ENCODE measurements around the gene MPPED2. TPM values are rescaled to one million over a fixed set of nuclear protein-coding genes. Genes with fewer than 3 reads are reported as not detected.

Gene MPPED2
- total and polyA plus RNA-seq, 4 experiments from 2014 or later = not detected

DNA sequence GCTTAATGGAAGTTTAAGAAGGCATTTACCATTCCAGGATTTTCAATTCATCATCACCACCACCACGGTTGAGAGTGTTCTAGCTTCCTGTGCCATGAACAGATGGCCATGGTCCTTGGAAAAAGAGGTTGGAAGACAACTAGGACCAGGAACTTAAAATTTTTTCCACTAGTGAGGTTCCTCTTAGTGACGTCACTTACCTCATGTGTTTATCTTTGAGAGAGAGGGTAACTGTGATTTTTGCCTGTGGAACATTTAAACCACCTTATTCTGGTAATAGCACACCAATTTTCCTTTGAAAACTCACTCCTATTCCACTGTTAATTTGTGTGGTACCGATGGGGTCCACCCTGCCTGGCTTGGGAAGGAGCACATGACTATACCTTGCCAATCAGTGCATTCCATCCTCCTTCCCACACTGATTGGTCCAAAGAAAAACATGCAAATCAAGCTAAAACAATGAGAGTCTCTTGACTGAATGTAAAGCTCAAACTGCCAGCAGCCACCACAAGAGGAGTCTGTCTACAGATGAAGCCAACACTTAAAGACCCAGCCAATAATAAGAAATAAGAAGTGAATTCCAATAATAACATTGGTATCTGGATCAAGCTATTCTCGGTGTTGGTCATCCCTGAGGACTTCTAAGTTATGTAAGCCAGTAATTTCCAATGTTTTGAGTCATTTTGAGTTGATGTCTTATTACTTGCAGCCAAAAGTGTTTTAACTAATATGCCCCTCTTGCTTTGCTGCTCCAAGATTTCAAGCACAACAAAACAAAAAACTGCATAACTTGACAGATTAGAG is 111.8 kb downstream of the MPPED2 start:
- no peak overlapping the region for H3K27ac ChIP-seq (ENCODE audit: low read depth, low read length)
- POLR2A ChIA-PET (ENCODE audit: partially characterized antibody) = no interaction called here
- CTCF ChIA-PET (ENCODE audit: partially characterized antibody) = no interaction called here
- no peak overlapping the region for H3K4me3 Mint-ChIP-seq
- no peak overlapping the region for H3K4me3 ChIP-seq (ENCODE audit: low read length in 2 of 2)
- no peaks in the 10 kb centered on the region for H3K36me3 Mint-ChIP-seq
- H3K9me3 Mint-ChIP-seq = peaks cover 0 to 4% (median 0%) of the 10 kb centered on the region in 8 donors
- no peaks in the 10 kb centered on the region for H3K4me1 Mint-ChIP-seq
- H3K36me3 ChIP-seq (ENCODE audit: insufficient read depth, low read length) = no peaks in the 10 kb centered on the region
- no peak overlapping the region for H3K27ac Mint-ChIP-seq
- no peak for DNase-seq
- H3K4me1 ChIP-seq (ENCODE audit: insufficient read depth, low read length) = no peaks in the 10 kb centered on the region
- no peaks in the 10 kb centered on the region for H3K27me3 ChIP-seq (ENCODE audit: insufficient read depth, low read length)
- intact Hi-C loops (cut with micrococcal nuclease) = no loop called here
- H3K27me3 Mint-ChIP-seq = peaks cover 0 to 1% of the 10 kb centered on the region in 2 donors
- no peaks in the 10 kb centered on the region for H3K9me3 ChIP-seq (ENCODE audit: control insufficient read depth in 1 of 2, low read length in 2 of 2)

DNA sequence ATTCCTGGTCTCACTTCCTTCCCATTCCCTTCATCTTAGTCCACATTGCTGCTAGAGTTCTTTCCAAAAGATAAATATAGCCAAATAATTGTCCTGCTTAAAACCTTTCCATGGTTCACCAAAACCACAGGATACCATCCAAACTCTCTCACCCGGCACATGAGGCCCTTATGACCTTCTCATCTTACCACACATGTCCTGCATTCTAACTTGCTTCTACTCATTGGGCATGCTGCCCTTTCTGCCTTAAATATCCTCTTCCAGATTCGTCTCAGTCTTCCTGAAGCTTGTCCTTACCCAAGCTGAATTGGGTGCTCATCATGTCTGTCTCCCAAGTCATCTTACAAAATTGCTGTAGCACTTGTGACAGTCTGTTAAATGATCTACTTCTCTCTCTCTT is 114.9 kb downstream of the MPPED2 start:
- ChIA-PET POLR2A (ENCODE audit: partially characterized antibody) (no interaction called here), CTCF (ENCODE audit: partially characterized antibody) (no interaction called here)
- Histone ChIP-seq H3K27me3 (ENCODE audit: insufficient read depth, low read length) (no peaks in the 10 kb centered on the region), H3K36me3 (ENCODE audit: insufficient read depth, low read length) (no peaks in the 10 kb centered on the region), H3K9me3 (ENCODE audit: control insufficient read depth in 1 of 2, low read length in 2 of 2) (no peaks in the 10 kb centered on the region), H3K27ac (ENCODE audit: low read depth, low read length) (no peak overlapping the region), H3K4me1 (ENCODE audit: insufficient read depth, low read length) (no peaks in the 10 kb centered on the region), H3K4me3 (ENCODE audit: low read length in 2 of 2) (no peak overlapping the region)
- Mint-ChIP-seq H3K4me1 (no peaks in the 10 kb centered on the region), H3K27me3 (peaks cover 0 to 1% of the 10 kb centered on the region in 2 donors), H3K4me3 (no peak overlapping the region), H3K36me3 (no peaks in the 10 kb centered on the region), H3K9me3 (peaks cover 0 to 4% (median under 1%) of the 10 kb centered on the region in 8 donors), H3K27ac (no peak overlapping the region)
- no peak for DNase-seq
- intact Hi-C loops (cut with micrococcal nuclease) = no loop called here

DNA sequence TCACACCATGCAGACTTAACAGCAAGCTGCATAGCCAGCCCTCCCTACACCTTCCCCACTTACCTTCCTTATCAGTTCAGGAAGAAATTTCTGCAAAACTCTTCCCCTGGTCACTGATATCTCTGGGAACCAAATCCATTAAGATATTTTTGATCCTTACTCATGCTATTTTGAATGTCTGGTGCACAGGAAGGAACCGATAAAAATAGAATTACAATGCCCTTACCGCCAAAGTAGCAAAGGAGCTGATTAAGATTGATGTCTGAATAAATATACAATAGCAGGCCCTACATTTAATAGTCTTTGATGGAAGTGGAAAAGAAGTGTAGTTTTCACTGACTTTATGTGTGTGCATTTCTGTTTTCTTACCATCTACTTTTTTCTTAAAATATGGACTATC is 117.3 kb downstream of the MPPED2 start:
- H3K4me3 Mint-ChIP-seq = no peak overlapping the region
- POLR2A ChIA-PET (ENCODE audit: partially characterized antibody) = no interaction called here

DNA sequence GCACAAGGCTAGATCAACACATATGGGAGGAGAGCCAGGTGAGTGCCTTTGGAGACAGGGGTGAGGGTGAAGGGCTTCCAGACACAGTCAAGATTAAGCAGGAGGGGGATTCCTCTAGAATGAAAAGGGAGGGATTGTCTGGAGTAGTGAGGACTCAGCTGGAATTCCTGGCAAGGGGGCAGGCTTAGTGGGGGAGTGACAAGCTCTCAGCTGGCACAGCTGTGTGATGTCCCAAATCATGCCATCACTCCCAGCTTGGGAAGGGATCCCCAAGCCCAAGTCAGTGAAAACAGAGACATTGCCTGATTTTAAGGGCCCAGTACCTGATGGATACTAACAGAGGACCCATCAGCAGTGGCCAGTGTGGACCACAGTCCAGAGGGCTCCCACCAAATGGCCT is 119.0 kb downstream of the MPPED2 start:
- Histone ChIP-seq H3K27ac (ENCODE audit: low read depth, low read length) (no peak overlapping the region), H3K27me3 (ENCODE audit: insufficient read depth, low read length) (no peaks in the 10 kb centered on the region), H3K36me3 (ENCODE audit: insufficient read depth, low read length) (no peaks in the 10 kb centered on the region), H3K4me1 (ENCODE audit: insufficient read depth, low read length) (no peaks in the 10 kb centered on the region), H3K9me3 (ENCODE audit: control insufficient read depth in 1 of 2, low read length in 2 of 2) (no peaks in the 10 kb centered on the region), H3K4me3 (ENCODE audit: low read length in 2 of 2) (no peak overlapping the region)
- Mint-ChIP-seq H3K9me3 (peaks cover 0 to 4% (median 0%) of the 10 kb centered on the region in 8 donors), H3K4me3 (no peak overlapping the region), H3K27me3 (peaks cover 0 to 1% of the 10 kb centered on the region in 2 donors), H3K27ac (peak overlapping the region in 1 of 7 donors; percentile 39), H3K36me3 (no peaks in the 10 kb centered on the region), H3K4me1 (no peaks in the 10 kb centered on the region)
- no peak for DNase-seq
- intact Hi-C loops (cut with micrococcal nuclease) = no loop called here
- ChIA-PET POLR2A (ENCODE audit: partially characterized antibody) (no interaction called here), CTCF (ENCODE audit: partially characterized antibody) (no interaction called here)

More for the DNA sequence above, 117.3 kb downstream of the MPPED2 start:
- Histone ChIP-seq H3K4me3 (ENCODE audit: low read length in 2 of 2) (no peak overlapping the region), H3K27ac (ENCODE audit: low read depth, low read length) (no peak overlapping the region), H3K9me3 (ENCODE audit: control insufficient read depth in 1 of 2, low read length in 2 of 2) (no peaks in the 10 kb centered on the region), H3K4me1 (ENCODE audit: insufficient read depth, low read length) (no peaks in the 10 kb centered on the region), H3K36me3 (ENCODE audit: insufficient read depth, low read length) (no peaks in the 10 kb centered on the region), H3K27me3 (ENCODE audit: insufficient read depth, low read length) (no peaks in the 10 kb centered on the region)
- H3K36me3 Mint-ChIP-seq = no peaks in the 10 kb centered on the region
- H3K27ac Mint-ChIP-seq = no peak overlapping the region
- peaks cover 0 to 4% (median under 1%) of the 10 kb centered on the region in 8 donors for H3K9me3 Mint-ChIP-seq
- CTCF ChIA-PET (ENCODE audit: partially characterized antibody) = no interaction called here
- intact Hi-C loops (cut with micrococcal nuclease) = no loop called here
- no peak for DNase-seq
- H3K27me3 Mint-ChIP-seq = peaks cover 0 to 1% of the 10 kb centered on the region in 2 donors
- H3K4me1 Mint-ChIP-seq = no peaks in the 10 kb centered on the region

DNA sequence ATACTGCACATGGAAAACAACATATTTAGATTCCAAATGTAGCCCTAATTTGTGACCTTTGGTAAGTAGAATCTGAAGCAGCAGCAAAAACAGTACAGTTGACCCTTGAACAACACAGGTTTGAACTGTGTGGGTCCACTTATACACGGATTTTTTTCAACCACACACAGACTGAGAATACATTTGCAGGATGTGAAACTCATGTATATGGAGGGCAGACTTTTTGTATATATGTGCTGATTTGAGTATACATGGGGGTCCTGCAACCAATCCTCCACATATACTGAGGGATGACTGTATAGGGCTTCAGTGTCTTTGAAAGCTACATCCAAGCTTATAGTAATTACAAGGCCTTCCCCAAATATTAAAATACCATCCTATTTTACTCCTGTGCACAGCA is 120.5 kb downstream of the MPPED2 start:
- ChIA-PET POLR2A (ENCODE audit: partially characterized antibody) (no interaction called here), CTCF (ENCODE audit: partially characterized antibody) (no interaction called here)
- H3K4me1 Mint-ChIP-seq = peaks cover 0 to 2% (median 0%) of the 10 kb centered on the region in 4 donors
- no peaks in the 10 kb centered on the region for H3K36me3 ChIP-seq (ENCODE audit: insufficient read depth, low read length)
- H3K4me3 ChIP-seq (ENCODE audit: low read length in 2 of 2) = no peak overlapping the region
- intact Hi-C loops (cut with micrococcal nuclease) = no loop called here
- no peak overlapping the region for H3K27ac ChIP-seq (ENCODE audit: low read depth, low read length)
- H3K27ac Mint-ChIP-seq = no peak overlapping the region
- H3K9me3 ChIP-seq (ENCODE audit: control insufficient read depth in 1 of 2, low read length in 2 of 2) = no peaks in the 10 kb centered on the region
- H3K36me3 Mint-ChIP-seq = no peaks in the 10 kb centered on the region
- no peak overlapping the region for H3K4me3 Mint-ChIP-seq
- H3K4me1 ChIP-seq (ENCODE audit: insufficient read depth, low read length) = no peaks in the 10 kb centered on the region
- peaks cover 0 to 2% (median 0%) of the 10 kb centered on the region in 8 donors for H3K9me3 Mint-ChIP-seq
- DNase-seq = no peak
- H3K27me3 Mint-ChIP-seq = peaks cover 0 to 1% of the 10 kb centered on the region in 2 donors
- H3K27me3 ChIP-seq (ENCODE audit: insufficient read depth, low read length) = no peaks in the 10 kb centered on the region

DNA sequence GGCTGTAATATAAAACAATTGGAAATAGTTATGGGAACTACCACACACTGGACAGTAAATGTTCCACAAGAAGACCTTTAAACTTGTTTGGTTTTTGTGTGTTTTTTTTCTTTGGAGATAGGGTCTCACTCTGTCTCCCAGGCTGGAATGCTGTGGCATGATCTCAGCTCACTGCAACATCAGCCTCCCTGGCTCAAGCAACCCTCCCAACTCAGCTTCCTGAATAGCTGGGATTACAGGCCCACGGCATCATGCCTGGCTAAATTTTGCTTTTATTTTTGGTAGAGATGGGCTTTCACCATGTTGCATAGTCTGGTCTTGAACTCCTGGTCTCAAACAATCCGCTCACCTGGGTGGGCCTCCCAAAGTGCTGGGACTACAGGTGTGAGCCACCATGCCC is 121.0 kb downstream of the MPPED2 start:
- no peaks in the 10 kb centered on the region for H3K36me3 ChIP-seq (ENCODE audit: insufficient read depth, low read length)
- Mint-ChIP-seq H3K36me3 (no peaks in the 10 kb centered on the region), H3K4me1 (peaks cover 0 to 2% (median 0%) of the 10 kb centered on the region in 4 donors), H3K9me3 (peaks cover 0 to 2% (median 0%) of the 10 kb centered on the region in 8 donors), H3K27me3 (peaks cover 0 to 1% of the 10 kb centered on the region in 2 donors), H3K4me3 (no peak overlapping the region), H3K27ac (no peak overlapping the region)
- POLR2A ChIA-PET (ENCODE audit: partially characterized antibody) = no interaction called here
- no peaks in the 10 kb centered on the region for H3K9me3 ChIP-seq (ENCODE audit: control insufficient read depth in 1 of 2, low read length in 2 of 2)
- H3K27ac ChIP-seq (ENCODE audit: low read depth, low read length) = no peak overlapping the region
- intact Hi-C loops (cut with micrococcal nuclease) = no loop called here
- H3K4me1 ChIP-seq (ENCODE audit: insufficient read depth, low read length) = no peaks in the 10 kb centered on the region
- no peak overlapping the region for H3K4me3 ChIP-seq (ENCODE audit: low read length in 2 of 2)
- CTCF ChIA-PET (ENCODE audit: partially characterized antibody) = no interaction called here
- H3K27me3 ChIP-seq (ENCODE audit: insufficient read depth, low read length) = no peaks in the 10 kb centered on the region
- no peak for DNase-seq

DNA sequence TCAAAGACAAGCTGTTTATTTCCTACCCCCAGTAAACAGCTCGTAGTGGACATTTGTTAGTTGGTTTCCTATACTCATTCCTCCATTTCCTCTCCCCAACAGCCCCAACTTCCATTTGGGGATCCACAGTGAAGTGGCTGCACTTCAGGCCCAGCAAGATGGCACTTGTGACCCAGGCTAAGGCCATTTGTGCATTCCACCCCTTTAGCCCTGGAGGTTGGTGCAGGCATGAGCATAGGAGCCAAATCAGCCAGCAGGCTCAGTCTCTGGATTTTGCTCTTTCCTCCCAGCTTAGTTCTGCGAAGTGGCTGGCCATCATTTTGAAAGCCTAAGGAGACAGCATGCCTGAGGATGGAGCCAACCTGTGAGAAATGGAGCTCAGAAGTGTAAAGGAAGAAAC is 122.9 kb downstream of the MPPED2 start:
- CTCF ChIA-PET (ENCODE audit: partially characterized antibody) = no interaction called here

More for the DNA sequence above, 122.9 kb downstream of the MPPED2 start:
- intact Hi-C loops (cut with micrococcal nuclease) = no loop called here
- H3K36me3 Mint-ChIP-seq = no peaks in the 10 kb centered on the region
- H3K27me3 Mint-ChIP-seq = peaks cover 0 to 1% of the 10 kb centered on the region in 2 donors
- H3K9me3 Mint-ChIP-seq = peaks cover 0 to under 1% (median 0%) of the 10 kb centered on the region in 8 donors
- H3K4me3 ChIP-seq (ENCODE audit: low read length in 2 of 2) = no peak overlapping the region
- no peak overlapping the region for H3K27ac Mint-ChIP-seq
- no peaks in the 10 kb centered on the region for H3K36me3 ChIP-seq (ENCODE audit: insufficient read depth, low read length)
- POLR2A ChIA-PET (ENCODE audit: partially characterized antibody) = no interaction called here
- H3K4me1 ChIP-seq (ENCODE audit: insufficient read depth, low read length) = no peaks in the 10 kb centered on the region
- no peak for DNase-seq
- H3K4me1 Mint-ChIP-seq = peaks cover 0 to 2% (median 0%) of the 10 kb centered on the region in 4 donors
- no peak overlapping the region for H3K27ac ChIP-seq (ENCODE audit: low read depth, low read length)
- no peak overlapping the region for H3K4me3 Mint-ChIP-seq
- no peaks in the 10 kb centered on the region for H3K27me3 ChIP-seq (ENCODE audit: insufficient read depth, low read length)
- no peaks in the 10 kb centered on the region for H3K9me3 ChIP-seq (ENCODE audit: control insufficient read depth in 1 of 2, low read length in 2 of 2)

Measured in CD4-positive, alpha-beta memory T cell (primary cell).